Stomach (tissue), 9 donors: ENCODE results near the gene GRK6. TPM values are rescaled to one million over a fixed set of nuclear protein-coding genes. Genes with fewer than 3 reads are reported as not detected.

Source experiments
- DNase-seq, 2 donors: peaks; one replicate each; pipeline versions ENCODE4 v3.0.0 to v3.0.0-alpha.2; 2013 to 2019
- H3K27ac ChIP-seq, 5 donors: fragments of 200-600 bp in 4 of 5; sonication (generic) in 4 of 5; one replicate each; pipeline ENCODE4 v1.5.1; 2013 to 2019; ENCODE audit warnings: mild to moderate bottlenecking in 1 of 5, moderate library complexity in 1 of 5
- H3K27me3 ChIP-seq, 3 donors: fragments of 200-600 bp; sonication (generic); one replicate each; pipeline ENCODE4 v1.5.1; 2017 to 2019; ENCODE audit warnings: mixed run types in 1 of 3
- H3K36me3 ChIP-seq, 4 donors: fragments of 200-600 bp; sonication (generic); 1 replicate in 3 of 4; 2 replicates in 1 of 4; pipeline ENCODE4 v1.5.1; 2016 to 2019
- H3K4me1 ChIP-seq, 4 donors: fragments of 200-600 bp; sonication (generic); one replicate each; pipeline ENCODE4 v1.5.1; 2016 to 2019
- H3K4me3 ChIP-seq, 4 donors: fragments of 200-600 bp; sonication (generic) in 3 of 4; one replicate each; pipeline ENCODE4 v1.5.1; 2016 to 2019; ENCODE audit warnings: mild to moderate bottlenecking in 1 of 4
- H3K9me3 ChIP-seq, 4 donors: fragments of 200-600 bp; sonication (generic); one replicate each; pipeline ENCODE4 v1.5.1; 2016 to 2019
- CTCF ChIP-seq, 7 experiments: fragments of 450-650 bp in 4 of 7; fragments of 200-600 bp in 3 of 7; sonication (generic) in 3 of 7; IDR thresholded peaks; one replicate each; pipeline ENCODE4 v1.5.1; 2016 to 2019; ENCODE audit warnings: antibody characterized with exemption in 7 of 7, control low read depth in 2 of 7, mild to moderate bottlenecking in 1 of 7
- EP300 ChIP-seq: sonication (generic); formaldehyde crosslinking; IDR thresholded peaks from one replicate; pipeline ENCODE4 v1.6.1; 2017; ENCODE audit warnings: antibody characterized with exemption
- POLR2A ChIP-seq, 4 donors: fragments of 450-650 bp; IDR thresholded peaks; one replicate each; pipeline ENCODE4 v1.6.1; 2016; ENCODE audit warnings: antibody characterized with exemption in 4 of 4, control low read depth in 2 of 4, mild to moderate bottlenecking in 1 of 4, moderate library complexity in 1 of 4
- POLR2AphosphoS5 ChIP-seq, 3 donors: sonication (generic); formaldehyde crosslinking; IDR thresholded peaks; one replicate each; pipeline ENCODE4 v1.6.1; 2016; ENCODE audit warnings: antibody characterized with exemption in 3 of 3
- WGBS, 5 donors: extraction: QIAGEN DNeasy Blood & Tissue Kit in 3 of 5; methylation state at CpG; one replicate each; pipeline versions ENCODE4 v1.1.5 to v1.1.7; 2013 to 2018; 5-methylcytosine and 5-hydroxymethylcytosine counted together
- intact Hi-C: fragments of 100-400 bp; cut with DNase I; formaldehyde crosslinking; loops from one replicate; pipeline ENCODE4 v1.15.1; 2023; ENCODE audit warnings: low total_unique reads
- polyA plus RNA-seq, 3 donors: library from polyadenylated mRNA; stranded (reverse); fragments of 200-250 nt; gene quantifications; one replicate each; pipeline ENCODE4 v1.2.3, GENCODE V29; 2013
- total RNA-seq, 5 donors: library from RNA; depleted of rRNA; stranded (reverse); fragments of >200 nt; gene quantifications; one replicate each; pipeline versions ENCODE4 v1.1.0 to v1.2.3, GENCODE V29; 2014 to 2016
- donor health status: healthy with polysubstance abuse.
- donor health status: Bipolar disorder and iron deficiency.
- donor health status: healthy.

The GRK6 gene
- total and polyA plus RNA-seq, 8 donors = 1.8 to 91.2 (median 17.7) TPM

DNA sequence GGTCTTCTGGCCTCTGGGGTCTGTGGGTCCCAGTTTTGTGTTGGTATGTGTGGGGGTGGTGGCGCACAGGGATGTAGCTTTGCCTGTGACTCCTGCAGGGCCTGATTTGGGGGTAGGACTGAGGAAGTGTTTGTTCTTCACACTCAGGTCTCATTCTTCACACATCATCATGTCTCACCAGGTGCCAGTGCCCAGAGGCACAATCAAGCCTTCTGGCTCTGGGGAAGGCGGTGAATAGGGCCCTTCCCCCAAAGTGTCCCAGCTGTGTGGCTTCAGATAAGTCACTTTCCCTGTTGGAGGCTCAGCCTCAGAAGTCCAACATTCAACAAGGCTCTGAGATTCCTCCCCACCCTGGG lies 41.8 kb downstream of the GRK6 start:
- no peak for TF ChIP-seq CTCF (IDR thresholded peaks at IDR 0.05)
- TF ChIP-seq EP300 = no peak
- no peak for TF ChIP-seq POLR2A (IDR thresholded peaks at IDR 0.05)
- TF ChIP-seq POLR2AphosphoS5 (IDR thresholded peaks at IDR 0.05) = no peak
- H3K27ac ChIP-seq = peak overlapping the region in 1 of 5 donors; percentile 10
- peaks cover 20 to 45% (median 42%) of the 10 kb centered on the region in 4 donors for H3K4me1 ChIP-seq
- intact Hi-C loops = no loop called here
- peaks cover 0 to 12% (median 3%) of the 10 kb centered on the region in 3 donors for H3K27me3 ChIP-seq
- H3K9me3 ChIP-seq = no peaks in the 10 kb centered on the region
- H3K4me3 ChIP-seq = no peak overlapping the region
- peaks cover 22 to 49% (median 39%) of the 10 kb centered on the region in 4 donors for H3K36me3 ChIP-seq
- no peak for DNase-seq
- 88 to 100% (median 96%) methylated on average over 2 of the region's 2 CpGs for WGBS, 5 donors

DNA sequence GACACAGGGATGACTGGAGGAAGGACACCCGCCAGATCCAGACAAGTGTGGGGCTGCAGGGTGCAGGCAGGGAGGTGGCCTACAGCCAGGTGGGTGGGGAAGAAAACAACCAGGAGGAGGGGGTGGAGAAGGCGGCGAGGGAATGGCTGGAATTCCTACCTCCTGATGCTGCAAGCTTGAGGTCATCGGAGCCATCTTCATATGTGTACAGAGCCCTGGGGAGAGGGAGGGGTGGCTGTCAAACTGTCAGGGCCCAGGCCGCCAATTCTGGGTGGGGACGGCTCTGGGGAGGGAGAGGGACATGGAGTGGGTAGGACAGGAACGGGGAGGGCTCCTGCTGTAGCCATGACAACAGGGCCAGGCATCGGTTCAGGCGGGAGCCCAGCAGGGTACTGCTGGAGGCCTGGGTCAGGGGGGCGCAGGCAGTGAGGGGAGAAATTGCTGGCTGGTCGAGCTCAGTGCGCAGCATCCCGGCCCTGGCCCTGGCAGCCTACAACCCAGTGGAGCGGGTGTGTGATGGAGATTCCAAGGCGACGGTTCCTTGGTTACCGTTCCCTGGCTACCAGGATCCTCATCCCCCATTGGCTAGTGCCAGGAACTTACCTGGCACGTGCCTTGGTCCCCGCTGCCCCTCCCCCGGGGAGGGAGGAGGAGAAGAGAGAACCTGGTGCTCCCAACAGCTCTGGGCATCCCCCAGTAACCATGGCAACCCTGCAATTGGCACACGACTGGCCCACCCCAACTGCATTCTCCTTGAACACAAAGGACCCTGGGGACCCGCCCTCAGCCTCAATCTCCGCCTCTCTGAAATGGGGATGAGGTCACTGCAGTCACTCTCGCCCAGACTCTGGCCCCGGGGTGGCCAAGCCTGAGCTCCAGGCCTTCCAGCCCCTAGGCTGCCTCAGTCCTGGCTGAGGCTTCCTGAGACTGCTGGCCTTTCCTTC lies 42.5 kb downstream of the GRK6 start:
- Histone ChIP-seq H3K4me3 (no peak overlapping the region), H3K4me1 (peaks cover 20 to 49% (median 44%) of the 10 kb centered on the region in 4 donors), H3K36me3 (peaks cover 22 to 43% (median 36%) of the 10 kb centered on the region in 4 donors), H3K9me3 (no peaks in the 10 kb centered on the region), H3K27me3 (peaks cover 0 to 17% (median 3%) of the 10 kb centered on the region in 3 donors), H3K27ac (peak overlapping the region in 3 of 5 donors; percentile 10 to 30 (median 26))
- DNase-seq = peak in 1 of 2 donors; percentile 60
- intact Hi-C loops = no loop called here
- TF ChIP-seq POLR2A (IDR thresholded peaks at IDR 0.05) (no peak), POLR2AphosphoS5 (IDR thresholded peaks at IDR 0.05) (no peak), CTCF (IDR thresholded peaks at IDR 0.05) (no peak), EP300 (no peak)
- 67 to 81% (median 77%) methylated on average over 18 to 25 of the region's 25 CpGs for WGBS, 5 donors

DNA sequence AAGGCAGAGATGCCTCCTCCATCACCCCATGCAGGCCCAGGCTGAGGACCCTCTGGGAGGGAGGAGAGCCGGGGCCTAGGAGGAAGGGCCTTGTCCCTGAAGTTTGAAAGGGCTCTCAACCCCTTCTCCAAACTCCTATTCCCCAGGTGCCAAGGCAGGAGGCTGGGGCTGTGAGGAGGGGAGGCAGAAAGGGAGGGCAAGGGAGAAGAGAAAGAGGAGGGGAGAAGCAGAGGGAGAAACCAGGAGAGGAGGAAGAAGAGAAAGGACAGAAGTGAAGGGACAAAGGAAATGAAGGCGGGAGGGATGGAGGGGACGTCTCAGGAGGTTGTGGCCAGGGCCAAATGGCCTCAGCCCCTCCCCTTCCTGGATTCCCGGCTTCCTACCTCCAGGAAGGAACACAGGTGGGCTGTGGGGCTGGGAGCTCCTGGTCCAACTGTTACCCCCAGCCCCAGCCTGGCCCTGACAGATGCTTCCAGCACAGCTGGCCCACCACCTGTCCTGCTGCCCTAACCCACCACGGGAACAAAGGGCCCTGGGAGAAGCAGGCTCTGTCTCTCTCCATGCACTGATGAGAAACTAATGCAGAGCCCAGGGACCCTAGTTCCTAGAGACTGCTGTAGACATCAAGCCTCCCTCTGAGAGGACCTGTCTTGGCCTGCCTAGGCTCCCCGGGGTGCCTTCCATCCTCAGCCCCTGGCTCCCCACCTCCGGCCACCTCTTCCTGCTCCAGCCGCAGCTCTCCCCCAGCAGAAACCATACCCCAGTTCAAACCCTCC lies 43.5 kb downstream of the GRK6 start:
- no peak overlapping the region for H3K4me3 ChIP-seq
- H3K4me1 ChIP-seq = peaks cover 20 to 59% (median 48%) of the 10 kb centered on the region in 4 donors
- peak overlapping the region in 3 of 5 donors; percentile 5 to 30 (median 26) for H3K27ac ChIP-seq
- H3K27me3 ChIP-seq = peaks cover 0 to 22% (median 3%) of the 10 kb centered on the region in 3 donors
- H3K9me3 ChIP-seq = no peaks in the 10 kb centered on the region
- TF ChIP-seq POLR2AphosphoS5 (IDR thresholded peaks at IDR 0.05) (no peak), EP300 (no peak), POLR2A (IDR thresholded peaks at IDR 0.05) (no peak), CTCF (IDR thresholded peaks at IDR 0.05) (no peak)
- intact Hi-C loops = no loop called here
- DNase-seq = no peak
- H3K36me3 ChIP-seq = peaks cover 22 to 39% (median 34%) of the 10 kb centered on the region in 4 donors
- whole genome bisulfite sequencing, 5 donors = 66 to 78% (median 77%) methylated on average over 7 to 8 of the region's 8 CpGs
